T-helper 1 cell treated with Interleukin-12 subunit alpha and Interleukin-12 subunit beta and Interleukin-4 antibody, amounts not matched to agents 30 ng/mL and 1 ng/mL, for 36 hours (primary cell): ENCODE results near the gene PARN. TPM values are rescaled to one million over a fixed set of nuclear protein-coding genes. Genes with fewer than 3 reads are reported as not detected.

Experiments used
- intact Hi-C: fragments of 100-400 bp; cut with micrococcal nuclease; formaldehyde crosslinking; loops from one replicate; pipeline ENCODE4 v1.15.1; 2024
- total RNA-seq: library from RNA; stranded (reverse); gene quantifications from 2 replicates; pipeline ENCODE4 v1.2.3, GENCODE V29; 2022

PARN gene
- total RNA-seq, 1 donor from 2014 or later: 41.0 TPM

DNA sequence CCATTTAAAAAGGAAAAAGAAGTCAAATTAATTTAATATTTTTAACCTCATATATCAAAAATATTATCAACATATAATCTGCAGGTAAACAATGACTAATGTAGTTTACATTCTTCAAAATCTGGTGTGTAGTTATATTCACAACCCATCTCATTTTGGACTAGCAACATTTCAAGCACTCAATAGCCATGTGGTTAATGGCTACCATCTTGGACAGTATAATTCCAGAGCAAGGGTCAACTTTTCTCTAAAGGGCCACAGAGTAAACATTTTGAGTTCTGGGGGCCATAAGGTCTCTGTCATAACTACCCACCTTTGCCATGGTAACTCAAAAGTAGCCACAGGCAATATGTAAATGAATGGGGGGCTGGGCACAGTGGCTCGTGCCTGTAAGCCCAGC, 153.9 kb downstream of the PARN start:
- intact Hi-C loops: no loop called here

DNA sequence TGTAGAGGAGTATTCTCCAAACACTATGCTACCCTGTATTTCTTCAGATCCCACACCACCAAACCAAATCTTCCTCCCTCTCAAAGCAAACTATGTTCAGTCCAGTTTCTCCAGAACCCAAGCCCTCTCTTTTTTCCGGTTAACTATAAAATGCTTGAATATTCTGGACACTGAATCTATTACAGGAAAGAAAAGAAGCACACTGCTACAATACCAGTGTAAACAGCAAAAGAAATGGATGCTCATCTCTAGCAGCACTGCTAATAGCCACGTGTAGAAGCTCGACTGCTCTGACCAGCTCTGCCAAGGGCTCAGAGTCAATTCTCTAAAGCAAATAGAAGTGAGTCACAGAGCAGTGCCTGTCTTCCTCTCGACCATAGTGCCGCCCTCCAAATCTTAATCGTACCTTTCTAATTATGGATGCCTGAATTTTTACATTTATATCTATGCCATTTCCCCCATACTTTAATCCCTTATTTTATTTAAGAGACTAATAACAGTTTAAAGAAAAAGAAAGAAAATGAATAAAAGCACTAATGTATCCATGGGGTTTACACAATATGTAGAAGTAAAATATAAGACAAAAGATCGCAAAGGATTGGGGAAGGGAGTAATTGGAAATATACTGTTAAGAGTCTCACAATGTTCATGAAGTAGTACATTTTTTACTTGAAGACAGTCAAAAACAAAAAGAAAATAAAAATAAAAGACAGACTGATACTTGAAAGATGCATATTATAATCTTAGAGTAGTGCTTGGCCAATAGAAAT, 154.5 kb downstream of the PARN start:
- intact Hi-C loops: no loop called here

DNA sequence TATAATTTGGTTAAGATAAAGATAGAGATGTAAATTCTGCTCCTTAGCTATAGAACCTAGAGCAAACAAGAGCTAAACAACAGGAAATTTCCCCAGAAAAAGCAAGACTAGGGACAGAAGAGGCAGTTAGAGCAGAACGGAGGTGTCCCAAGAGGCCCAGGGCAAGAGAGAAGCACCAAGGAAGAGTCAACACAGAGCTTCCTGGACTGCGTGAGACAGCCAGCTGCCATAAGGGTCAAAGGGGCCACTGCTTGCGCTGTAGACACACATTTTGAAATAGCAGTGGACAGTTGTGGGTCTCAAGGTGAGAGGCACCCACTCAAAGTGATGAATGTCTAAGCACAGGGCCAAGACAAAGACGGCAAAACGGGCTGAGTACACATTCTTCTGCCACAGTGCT, 156.6 kb downstream of the PARN start:
- intact Hi-C loops: no loop called here

DNA sequence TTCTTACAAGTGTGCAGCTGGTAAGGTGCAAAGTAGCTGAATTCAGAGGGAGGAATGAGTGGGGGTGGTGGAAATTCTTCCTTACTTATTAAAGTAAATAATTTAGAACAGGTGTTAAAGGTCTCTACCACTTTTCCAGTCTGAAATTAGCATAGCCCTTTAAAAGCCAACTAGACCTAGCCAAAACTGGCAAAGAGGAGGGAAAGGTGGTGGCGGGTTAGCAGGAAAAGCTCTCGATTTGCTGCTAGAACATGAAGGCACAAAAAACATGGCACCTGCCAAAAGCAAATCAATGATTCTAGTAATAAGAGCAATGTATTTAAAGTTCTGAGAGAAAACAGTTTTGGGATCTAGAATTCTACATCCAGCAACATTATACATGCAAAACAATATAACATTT, 157.7 kb downstream of the PARN start:
- intact Hi-C loops: no loop called here

DNA sequence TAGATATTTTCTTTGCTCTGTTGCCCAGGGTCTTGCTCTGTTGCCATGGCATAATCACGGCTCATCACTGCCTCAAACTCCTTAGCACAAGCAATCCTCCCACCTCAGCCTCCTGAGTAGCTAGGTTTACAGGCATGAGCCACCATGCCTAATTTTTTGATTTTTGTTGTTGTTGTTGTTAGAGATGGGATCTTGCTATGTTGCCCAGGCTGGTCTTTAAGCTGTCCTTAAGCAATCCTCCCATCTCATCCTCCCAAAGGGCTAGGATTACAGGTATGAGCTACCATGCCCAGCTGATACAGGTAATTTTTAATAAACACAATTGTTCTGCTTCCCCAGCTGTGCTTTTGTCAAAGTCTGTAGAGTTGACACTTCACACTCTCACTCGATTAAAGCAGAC, 159.3 kb downstream of the PARN start:
- intact Hi-C loops: no loop called here

DNA sequence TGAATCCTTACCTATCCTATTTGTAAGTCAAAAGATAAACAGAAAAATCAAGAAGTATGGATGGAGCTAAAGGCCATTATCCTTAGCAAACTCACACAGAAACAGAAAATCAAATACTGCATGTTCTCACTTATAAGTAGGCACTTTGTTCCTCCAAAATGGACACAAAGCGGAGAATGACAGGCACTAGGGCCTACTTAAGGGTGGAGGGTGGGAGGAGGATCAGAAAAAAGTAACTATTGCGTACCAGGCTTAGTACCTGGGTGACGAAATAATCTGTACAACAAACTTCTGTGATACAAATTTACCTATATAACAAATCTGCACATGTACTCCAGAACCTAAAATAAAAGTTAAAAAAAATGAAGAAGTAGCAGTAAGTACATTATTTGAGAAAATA, 164.3 kb downstream of the PARN start:
- intact Hi-C loops: no loop called here

DNA sequence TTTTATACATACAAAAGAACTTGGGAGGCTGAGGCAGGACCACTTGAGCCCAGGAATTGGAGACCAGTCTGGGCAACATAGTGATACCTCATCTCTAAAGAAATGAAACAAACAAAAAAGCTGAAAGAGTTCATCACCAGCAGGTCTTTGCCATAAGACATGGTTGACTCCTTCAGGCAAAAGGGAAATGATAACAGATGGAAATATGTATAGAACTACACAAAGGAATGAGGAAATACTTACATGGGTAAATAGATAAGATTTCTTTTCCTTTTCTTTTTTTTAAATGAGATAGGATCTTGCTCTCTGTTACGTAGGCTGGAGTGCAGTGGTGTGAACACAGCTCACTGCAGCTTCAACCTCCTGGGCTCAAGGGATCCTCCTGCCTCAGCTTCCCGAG, 165.3 kb downstream of the PARN start:
- intact Hi-C loops: no loop called here

DNA sequence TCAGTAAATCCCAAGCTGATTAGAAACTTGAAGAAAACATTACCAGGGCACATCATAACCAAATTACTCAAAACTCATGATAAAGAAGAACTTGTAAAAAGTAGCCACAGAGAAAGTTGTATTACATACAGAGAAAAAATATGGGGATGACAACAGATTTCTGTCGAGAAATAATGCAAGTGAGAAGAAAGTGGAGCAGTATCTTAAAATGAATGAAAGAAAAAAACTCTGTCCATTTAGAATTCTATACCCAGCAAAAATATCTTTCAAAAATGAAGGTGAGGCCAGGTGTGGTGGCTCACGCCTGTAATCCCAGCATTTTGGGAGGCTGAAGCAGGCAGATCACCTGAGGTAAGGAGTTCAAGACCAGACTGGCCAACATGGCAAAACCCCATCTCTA, 165.9 kb downstream of the PARN start:
- intact Hi-C loops: no loop called here

DNA sequence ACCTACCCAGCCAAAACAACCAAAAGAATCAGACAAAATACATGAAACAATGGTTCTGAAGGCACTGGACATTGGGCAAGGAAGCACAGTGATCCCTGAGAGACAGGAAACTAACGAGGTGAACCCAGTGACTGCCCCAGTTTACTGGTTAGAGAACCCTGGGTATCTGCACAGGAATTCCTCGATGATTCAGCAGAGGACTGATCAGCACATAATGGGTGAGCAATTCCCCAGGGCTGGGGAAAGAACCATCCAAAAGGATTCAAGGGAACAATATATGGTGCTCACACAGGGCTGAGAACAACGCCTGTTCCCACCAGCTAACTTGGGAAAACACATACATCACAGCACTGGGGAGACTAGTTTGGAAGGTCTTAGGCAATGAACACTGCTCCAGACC, 167.2 kb downstream of the PARN start:
- intact Hi-C loops: no loop called here

DNA sequence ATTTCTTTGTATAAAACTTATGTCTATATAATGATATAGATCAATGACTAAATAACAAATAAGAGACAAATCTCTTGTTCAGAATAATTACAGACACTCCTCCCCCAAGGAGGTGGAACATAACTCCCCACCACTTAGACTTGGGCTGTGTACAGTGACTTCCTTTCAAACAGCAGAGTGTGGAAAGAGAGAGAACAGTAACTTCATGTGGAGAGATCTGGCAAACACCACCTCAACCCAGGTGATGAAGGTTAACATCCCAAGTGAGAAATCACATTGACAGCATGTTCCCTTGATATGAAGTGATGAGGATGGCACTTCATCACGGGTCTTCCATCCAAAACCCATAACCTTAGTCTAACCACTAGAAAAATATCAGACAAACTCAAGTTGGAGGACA, 169.3 kb downstream of the PARN start:
- intact Hi-C loops: no loop called here

DNA sequence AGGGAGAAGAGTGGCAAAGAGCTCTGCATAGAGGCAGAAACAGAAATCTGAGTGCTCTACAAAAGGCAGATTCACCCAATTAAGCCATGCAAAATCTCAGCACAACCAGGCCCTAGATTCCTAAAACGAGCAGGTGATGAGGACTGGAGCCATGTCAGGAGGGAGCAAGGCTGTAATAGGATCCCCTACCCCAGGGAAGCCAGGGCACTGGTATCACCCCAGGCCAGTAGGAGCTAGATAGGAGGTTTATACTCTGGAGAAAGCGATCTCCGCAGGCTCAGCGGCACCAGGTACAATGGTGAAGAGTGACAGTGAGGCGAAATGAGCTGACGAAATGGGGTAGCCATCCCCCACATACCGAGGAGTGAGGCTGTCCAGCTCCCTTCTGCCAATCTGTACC, 171.5 kb downstream of the PARN start:
- intact Hi-C loops: no loop called here

DNA sequence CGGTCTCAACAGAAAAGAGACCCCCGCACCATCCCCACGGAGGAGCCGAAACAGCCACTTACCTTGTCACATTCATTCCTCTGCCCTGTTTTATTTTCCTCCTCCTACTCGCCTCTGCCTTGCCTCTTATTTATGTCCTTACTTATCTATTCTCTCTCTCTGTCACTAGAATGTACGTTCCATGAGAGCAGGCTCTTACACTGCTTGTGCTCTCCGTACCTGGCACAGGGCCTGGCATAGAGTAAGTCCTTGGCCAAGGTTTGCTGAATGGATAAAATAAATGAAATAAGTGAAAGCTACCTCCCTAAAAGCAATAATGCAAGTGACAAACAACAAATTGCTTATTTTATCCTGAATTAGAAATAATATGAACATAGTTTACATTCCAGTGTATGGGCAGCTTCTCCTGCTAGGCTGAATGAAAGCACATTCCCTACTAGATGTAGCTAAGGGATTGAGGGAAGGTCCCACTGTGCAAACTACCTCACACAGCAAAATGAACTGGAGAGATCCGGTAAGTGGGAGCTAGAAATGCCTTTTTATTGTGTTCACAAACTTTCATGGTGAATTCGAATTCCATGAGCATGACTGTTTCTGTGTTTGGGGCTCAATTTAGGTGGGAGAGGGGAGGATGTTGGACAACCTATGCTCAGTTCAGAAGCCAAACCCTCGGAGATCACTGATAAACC, 173.1 kb downstream of the PARN start:
- intact Hi-C loops: no loop called here

DNA sequence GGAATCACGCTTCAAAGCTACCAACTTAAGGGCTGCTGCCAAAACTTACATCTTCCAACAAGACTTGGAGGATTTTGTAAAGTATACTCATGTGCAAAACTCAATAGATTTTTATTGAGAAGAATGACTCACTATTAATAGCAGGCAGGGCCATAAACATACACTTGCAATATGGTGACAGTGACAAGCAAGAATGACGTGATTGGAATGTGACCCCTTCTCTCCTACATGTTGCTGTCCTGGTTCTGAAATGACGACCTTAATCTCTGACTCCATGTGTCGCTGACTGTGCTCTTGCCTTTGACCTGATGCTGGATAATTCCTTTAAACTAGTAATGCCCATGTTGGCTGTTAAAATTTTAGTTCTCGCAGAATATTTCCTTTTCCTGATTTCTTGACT, 174.5 kb downstream of the PARN start:
- intact Hi-C loops: no loop called here

DNA sequence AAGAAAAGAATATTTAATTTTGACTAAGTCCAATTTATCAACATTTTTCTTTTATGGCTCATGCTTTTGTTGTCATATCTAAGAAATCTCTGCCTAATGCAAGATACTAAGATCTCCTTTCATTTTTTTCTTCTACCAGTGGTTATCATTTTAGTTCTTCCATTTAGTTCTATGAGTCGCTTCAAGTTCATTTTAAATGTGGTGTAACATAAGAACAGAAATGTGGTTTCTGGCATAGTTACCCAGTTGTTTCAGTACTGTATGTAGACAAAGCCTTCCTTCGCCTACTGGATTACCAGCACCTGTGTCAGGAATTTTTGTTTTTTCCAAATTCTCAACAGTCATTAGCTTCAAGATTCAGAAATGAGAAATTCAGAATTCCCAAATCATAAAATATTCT, 175.7 kb downstream of the PARN start:
- intact Hi-C loops: no loop called here

DNA sequence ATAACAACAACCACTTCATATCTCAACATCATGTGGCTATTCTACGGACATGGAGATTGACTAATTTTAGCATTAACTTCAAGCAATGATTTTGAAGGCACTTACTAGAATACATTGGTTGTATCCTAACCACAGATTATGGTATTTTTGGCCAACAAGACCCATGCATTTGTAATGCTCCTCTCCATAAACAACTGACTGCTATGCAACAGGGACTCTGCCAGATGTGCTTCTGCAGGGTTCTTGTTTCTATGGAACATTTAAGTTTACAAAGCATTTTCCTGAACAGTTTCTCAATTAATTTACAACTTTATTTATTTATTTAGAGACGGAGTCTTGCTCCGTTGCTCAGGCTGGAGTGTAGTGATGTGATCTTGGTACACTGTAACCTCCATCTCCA, 178.0 kb downstream of the PARN start:
- intact Hi-C loops: no loop called here

DNA sequence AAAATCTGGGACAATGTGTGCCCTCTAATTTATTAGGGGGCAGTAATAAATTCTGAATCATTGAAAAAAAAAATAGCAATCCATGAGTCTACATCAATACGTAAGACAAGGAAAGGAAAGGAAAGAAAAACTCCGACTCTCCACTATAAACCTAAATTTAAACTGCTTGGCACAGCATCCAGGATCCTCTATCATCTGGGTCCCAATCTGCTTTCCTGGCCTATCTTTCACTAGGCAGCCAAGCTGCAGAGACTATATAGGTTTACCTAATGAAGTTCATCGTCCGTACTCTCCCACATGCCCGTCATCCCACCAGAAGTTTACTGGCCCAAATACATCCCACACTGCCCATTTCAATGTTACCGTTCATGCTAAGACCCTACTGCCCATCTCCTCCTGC, 179.2 kb downstream of the PARN start:
- intact Hi-C loops: no loop called here

DNA sequence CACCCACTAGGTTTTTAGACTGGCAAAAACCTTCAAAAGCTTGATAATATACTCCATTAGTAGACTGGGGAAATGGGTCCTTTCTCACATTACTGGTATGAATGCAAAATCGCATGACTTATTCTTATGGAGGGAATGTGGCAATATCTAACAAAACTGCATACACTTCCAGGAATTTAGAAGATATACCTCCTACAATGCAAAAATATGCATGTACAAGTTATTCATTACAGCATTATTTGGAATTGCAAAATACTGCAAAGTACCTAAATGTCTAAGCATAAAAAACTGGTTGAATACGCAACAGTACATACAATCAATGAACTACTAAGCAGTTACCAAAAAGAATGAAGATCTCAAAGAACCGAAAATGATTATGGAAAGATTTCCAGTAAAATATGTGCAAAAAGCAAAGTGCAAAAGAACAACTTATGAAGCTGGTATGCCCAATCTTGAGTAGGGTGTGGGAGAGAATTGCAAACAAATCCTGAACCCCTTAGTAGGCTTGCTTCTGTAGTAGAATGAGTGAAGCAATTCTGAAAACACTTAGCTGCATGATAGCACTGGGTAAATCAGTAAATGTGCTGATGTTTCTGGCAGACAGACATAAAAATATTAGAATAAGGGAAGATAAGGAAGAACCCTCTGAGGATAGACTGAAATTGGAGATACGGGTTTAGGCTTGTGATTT, 180.1 kb downstream of the PARN start:
- intact Hi-C loops: no loop called here

DNA sequence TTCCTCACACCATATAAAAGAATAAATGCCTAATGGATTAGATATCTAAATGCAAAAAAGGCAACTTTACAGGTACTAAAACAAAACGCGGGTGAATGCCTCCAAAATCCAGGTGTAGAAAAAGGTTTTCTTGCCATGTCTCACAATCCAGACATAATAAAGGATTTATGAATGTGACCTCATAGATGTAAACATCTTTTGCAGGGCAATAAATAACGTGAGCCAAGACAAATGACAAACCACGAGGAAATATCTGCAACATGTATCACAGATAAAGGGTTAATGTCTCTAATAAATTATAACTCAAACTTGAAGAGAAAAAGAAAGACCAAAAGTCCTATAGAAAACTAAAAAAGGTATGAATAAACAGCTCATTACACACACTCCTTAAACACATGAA, 180.7 kb downstream of the PARN start:
- intact Hi-C loops: no loop called here

DNA sequence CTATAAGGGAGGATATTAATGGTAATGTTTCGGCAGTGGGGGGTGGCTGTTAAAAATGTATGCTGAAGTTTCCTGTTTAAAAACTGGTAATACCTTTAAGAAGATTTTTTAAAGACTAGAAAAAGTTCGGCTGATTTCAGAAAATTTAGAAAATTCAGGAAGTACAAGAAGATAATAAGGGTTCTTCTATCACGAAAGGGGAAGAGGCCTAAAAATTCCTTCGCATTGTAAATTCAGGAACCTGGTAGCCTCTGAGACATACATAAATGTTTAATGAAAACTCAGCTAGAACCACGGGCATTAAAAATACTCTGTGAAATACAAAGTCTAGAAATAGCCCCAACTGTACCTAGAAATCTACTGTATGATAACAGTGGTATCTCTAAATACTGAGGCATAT, 181.2 kb downstream of the PARN start:
- intact Hi-C loops: no loop called here

DNA sequence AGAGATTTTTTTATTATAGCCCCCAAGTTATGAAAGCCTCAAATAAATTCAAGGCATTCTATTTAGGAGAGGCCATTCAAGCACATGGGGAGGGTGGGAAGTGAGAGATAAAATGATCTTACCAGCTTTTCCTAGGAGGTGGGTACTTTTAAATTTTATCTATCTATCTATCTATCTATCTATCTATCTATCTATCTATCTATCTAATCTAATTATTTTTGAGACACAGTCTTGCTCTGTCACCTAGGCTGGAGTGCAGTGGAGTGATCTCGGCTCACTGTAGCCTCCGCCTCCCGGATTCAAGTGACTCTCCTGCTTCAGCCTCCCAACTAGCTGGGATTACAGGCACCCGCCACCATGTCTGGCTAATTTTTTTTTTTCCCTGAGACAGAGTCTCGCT, 182.3 kb downstream of the PARN start:
- intact Hi-C loops: no loop called here

DNA sequence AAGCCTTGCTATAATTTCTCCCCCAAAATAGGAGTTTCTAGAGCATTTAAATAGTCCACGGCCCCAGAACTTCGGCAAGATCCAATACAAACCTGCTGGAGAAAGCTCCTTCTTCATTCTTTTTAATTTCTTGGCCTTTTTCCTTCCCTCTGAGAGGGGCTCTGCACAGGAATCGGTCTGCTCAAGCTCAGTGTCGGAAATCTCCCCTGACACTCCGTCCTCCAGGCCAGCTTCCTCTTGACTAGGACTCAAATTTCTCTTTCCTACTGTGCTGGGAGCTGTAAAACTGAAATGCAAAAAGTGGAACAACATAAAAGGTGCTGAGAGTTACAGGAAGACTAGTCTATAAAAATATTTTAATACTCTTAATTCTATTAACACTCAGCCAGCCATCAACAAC, 183.3 kb downstream of the PARN start:
- intact Hi-C loops: no loop called here

DNA sequence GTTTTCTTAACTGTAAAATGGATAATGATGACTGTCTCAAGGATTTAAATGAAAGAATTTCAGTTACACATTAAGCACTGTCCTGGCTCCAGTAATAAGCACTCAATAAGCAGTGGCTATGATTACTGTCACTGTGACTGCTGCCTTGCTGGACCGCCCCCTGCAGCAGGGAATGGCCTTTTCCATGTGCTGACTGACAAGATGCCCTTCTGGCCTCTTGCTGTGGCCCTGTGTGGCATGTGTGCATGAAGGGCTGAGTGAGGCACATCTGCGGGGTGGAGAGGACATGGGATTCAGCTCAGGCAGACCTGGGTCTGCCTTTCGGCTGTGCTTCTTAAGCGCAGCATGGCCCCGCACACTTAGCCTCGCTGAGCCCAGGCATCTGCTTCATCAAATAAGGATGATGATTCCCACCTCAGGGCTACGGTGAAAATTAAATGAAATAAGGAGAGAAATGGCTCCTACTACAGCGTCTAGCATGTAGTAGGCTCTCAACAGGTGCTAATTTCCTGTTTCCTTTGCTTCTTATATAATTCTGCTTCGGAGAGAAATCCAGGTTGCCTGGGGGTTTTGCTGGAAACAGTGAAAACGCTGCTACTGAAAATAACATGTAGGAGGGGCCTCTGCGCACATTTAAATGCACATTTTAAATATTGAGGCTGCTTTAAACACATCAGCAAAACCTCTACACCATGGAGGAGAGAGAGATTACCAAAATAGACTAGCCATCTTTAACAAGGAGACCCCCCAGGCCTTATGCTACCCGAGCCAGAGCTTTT, 183.9 kb downstream of the PARN start:
- intact Hi-C loops: no loop called here
